Measurements from ENCODE around the gene DAAM1.

DNA sequence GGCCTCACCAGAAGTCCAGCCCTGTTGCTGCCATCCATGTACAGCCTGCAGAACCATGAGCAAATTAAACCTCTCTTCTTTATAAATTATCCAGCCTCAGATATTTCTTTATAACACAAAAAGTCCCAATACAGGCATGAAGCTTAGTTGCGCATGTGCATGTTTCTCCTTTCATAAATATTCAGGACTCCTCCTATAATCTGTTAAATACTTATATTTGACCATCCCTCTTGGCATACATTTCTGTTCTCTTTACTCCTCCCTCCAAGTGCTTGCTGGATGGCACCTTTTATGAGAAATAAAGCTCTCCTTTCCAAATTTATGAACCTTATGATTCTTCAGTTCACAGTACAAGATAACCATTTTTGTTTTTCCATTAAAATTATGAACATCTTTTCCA lies 20.5 kb downstream of the DAAM1 start:
- TF ChIP-seq CTCF (IDR thresholded peaks at IDR 0.05) (no peak), POLR2A (IDR thresholded peaks at IDR 0.05) (no peak), POLR2AphosphoS5 (IDR thresholded peaks at IDR 0.05) (no peak), EP300 (IDR thresholded peaks at IDR 0.05) (no peak)
